ENCODE measurements around the gene DPYD.

DPYD gene

GRCh38 chr1:97603776-97604175, 317.1 kb downstream of the DPYD start:
- no peak for DNase-seq

GRCh38 chr1:97603218-97603617, 317.6 kb downstream of the DPYD start:
- no peak for DNase-seq

- no peak for DNase-seq
Observed at GRCh38 chr1:97599447-97599846, 321.4 kb downstream of the DPYD start.

- DNase-seq, result no peak
Observed at GRCh38 chr1:97593192-97593591, 327.6 kb downstream of the DPYD start.

GRCh38 chr1:97588772-97589171, 332.1 kb downstream of the DPYD start:
- DNase-seq, result no peak

- no peak for DNase-seq
Observed at GRCh38 chr1:97581614-97582051, 339.2 kb downstream of the DPYD start.

GRCh38 chr1:97577613-97578012, 343.2 kb downstream of the DPYD start:
- no peak for DNase-seq

- DNase-seq, result no peak
Observed at GRCh38 chr1:97573553-97573952, 347.3 kb downstream of the DPYD start.

GRCh38 chr1:97572561-97572960, 348.3 kb downstream of the DPYD start:
- no peak for DNase-seq

- DNase-seq, result no peak
Observed at GRCh38 chr1:97571760-97572159, 349.1 kb downstream of the DPYD start.

- no peak for DNase-seq
Observed at GRCh38 chr1:97570691-97571090, 350.1 kb downstream of the DPYD start.

GRCh38 chr1:97567000-97567749, 353.7 kb downstream of the DPYD start:
- no peak for DNase-seq

- no peak for DNase-seq
Observed at GRCh38 chr1:97565886-97566285, 354.9 kb downstream of the DPYD start.

GRCh38 chr1:97563926-97564325, 356.9 kb downstream of the DPYD start:
- no peak for DNase-seq

- no peak for DNase-seq
Observed at GRCh38 chr1:97562081-97562480, 358.8 kb downstream of the DPYD start.

- no peak for DNase-seq
Observed at GRCh38 chr1:97560714-97561113, 360.1 kb downstream of the DPYD start.

- no peak for DNase-seq
Observed at GRCh38 chr1:97553971-97554370, 366.9 kb downstream of the DPYD start.

GRCh38 chr1:97551113-97551512, 369.7 kb downstream of the DPYD start:
- no peak for DNase-seq

- no peak for DNase-seq
Observed at GRCh38 chr1:97545446-97545845, 375.4 kb downstream of the DPYD start.

GRCh38 chr1:97540346-97540888, 380.4 kb downstream of the DPYD start:
- no peak for DNase-seq

- no peak for DNase-seq
Observed at GRCh38 chr1:97538113-97538512, 382.7 kb downstream of the DPYD start.

- DNase-seq, result no peak
Observed at GRCh38 chr1:97533358-97533757, 387.5 kb downstream of the DPYD start.

GRCh38 chr1:97529600-97529999, 391.2 kb downstream of the DPYD start:
- no peak for DNase-seq

GRCh38 chr1:97524211-97524610, 396.6 kb downstream of the DPYD start:
- no peak for DNase-seq

- no peak for DNase-seq
Observed at GRCh38 chr1:97516588-97516987, 404.2 kb downstream of the DPYD start.

Data from inflammatory macrophage treated with lipopolysaccharide for 1 hour (primary cell).